HepG2 (cell line): ENCODE data around the gene RPS8. TPM values are rescaled to one million over a fixed set of nuclear protein-coding genes. Genes with fewer than 3 reads are reported as not detected.

ENCODE experiments used
- ARID5B ChIP-seq: IDR thresholded peaks from 2 replicates; pipeline ENCODE4 v1.4.0; 2020; ENCODE audit warnings: mild to moderate bottlenecking, missing genetic modification reagents
- FOSL1 ChIP-seq: sonication (generic); formaldehyde crosslinking; IDR thresholded peaks from 2 replicates; pipeline ENCODE4 v1.9.0; 2021; ENCODE audit warnings: missing genetic modification reagents, borderline replicate concordance
- KLF16 ChIP-seq, 2 experiments: sonication (generic) in 1 of 2; formaldehyde crosslinking in 1 of 2; IDR thresholded peaks; 2 replicates each; pipeline versions ENCODE4 v1.6.1 to v1.8.0; 2016 to 2023; ENCODE audit warnings: missing genetic modification reagents in 2 of 2, missing compliant biosample characterization in 1 of 2
- ZC3H4 ChIP-seq: sonication (generic); formaldehyde crosslinking; IDR thresholded peaks from 2 replicates; pipeline ENCODE4 v1.4.0; 2020; ENCODE audit warnings: missing genetic modification reagents, borderline replicate concordance
- ZNF318 ChIP-seq: sonication (generic); formaldehyde crosslinking; IDR thresholded peaks from 2 replicates; pipeline ENCODE4 v1.4.0; 2020; ENCODE audit warnings: mild to moderate bottlenecking, missing genetic modification reagents
- polyA plus RNA-seq, 8 experiments: library from polyadenylated mRNA; depleted of rRNA in 3 of 8; stranded (reverse) in 7 of 8; unstranded in 1 of 8; fragments of >200 nt; fragmentation: Illumina TruSeq in 4 of 8; extraction: Trizol in 4 of 8; gene quantifications; 2 replicates each; pipeline versions ENCODE4 v1.2.1 to v1.2.3, GENCODE V29; 2011 to 2016; ENCODE audit warnings: low read depth in 4 of 8, missing spikeins in 1 of 8, mixed read lengths in 1 of 8; ENCODE audit not compliant: insufficient read depth in 1 of 8
- total RNA-seq, 5 experiments: library from RNA; depleted of rRNA; stranded (reverse); fragments of >200 nt; fragmentation: Illumina TruSeq; extraction: Trizol; gene quantifications; 2 replicates each; pipeline ENCODE4 v1.2.3, GENCODE V29; 2016; ENCODE audit warnings: low read depth in 1 of 5
- TF ChIP-seq, protein P1 (sequence below): sonication (generic); formaldehyde crosslinking; IDR thresholded peaks from 2 replicates; pipeline ENCODE4 v1.4.0; 2020; ENCODE audit warnings: low read depth, mild to moderate bottlenecking, missing genetic modification reagents
- TF ChIP-seq, protein P2 (sequence below): sonication (generic); formaldehyde crosslinking; IDR thresholded peaks from 2 replicates; pipeline ENCODE4 v1.5.0; 2020; ENCODE audit warnings: missing genetic modification reagents
- TF ChIP-seq, protein P3 (sequence below): sonication (generic); formaldehyde crosslinking; IDR thresholded peaks from 2 replicates; pipeline ENCODE4 v1.4.0; 2020; ENCODE audit warnings: missing genetic modification reagents, borderline replicate concordance

The RPS8 gene
- total and polyA plus RNA-seq, 2 of the 13 experiments (the other 11 are each of a cell fraction or from before 2014, with no cell fraction given): 2,628 to 2,822 TPM

DNA sequence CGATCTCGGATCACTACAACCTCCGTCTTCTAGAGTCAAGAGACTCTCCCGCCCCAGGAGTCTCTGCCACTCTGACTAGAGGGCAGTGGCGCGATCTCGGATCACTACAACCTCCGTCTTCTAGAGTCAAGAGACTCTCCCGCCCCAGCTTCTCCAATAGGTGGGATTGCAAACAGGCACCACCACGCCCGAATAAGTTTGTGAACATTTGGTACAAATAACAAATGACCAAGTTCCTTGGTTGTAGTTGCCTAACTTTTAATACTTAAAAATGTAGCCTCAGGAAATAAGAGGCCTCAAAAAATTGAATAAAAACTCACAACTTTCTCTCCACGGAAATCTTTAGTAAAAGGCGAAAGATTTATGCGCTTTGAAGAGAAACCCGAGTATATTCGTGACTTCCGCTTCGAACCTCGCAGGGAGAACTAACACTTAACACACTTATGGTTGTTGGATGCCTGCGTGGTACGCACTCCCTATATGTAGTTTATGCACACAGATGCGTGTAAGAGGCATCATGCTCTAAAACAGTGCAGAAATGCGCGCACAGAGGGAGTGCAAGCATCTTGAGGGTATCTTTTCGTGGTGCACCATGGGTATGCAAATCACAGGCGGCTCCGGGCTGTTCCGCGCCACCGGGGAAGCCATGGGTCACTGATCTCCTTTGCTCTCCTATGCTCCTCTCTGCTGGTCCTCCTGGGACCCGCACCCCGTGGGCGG is 44.4 kb downstream of the RPS8 start (continued):
- TF ChIP-seq ZNF318 (CRISPR knock-in tag): no peak; the same call in 1 of the 2 replicates
- TF ChIP-seq, protein P1, sequence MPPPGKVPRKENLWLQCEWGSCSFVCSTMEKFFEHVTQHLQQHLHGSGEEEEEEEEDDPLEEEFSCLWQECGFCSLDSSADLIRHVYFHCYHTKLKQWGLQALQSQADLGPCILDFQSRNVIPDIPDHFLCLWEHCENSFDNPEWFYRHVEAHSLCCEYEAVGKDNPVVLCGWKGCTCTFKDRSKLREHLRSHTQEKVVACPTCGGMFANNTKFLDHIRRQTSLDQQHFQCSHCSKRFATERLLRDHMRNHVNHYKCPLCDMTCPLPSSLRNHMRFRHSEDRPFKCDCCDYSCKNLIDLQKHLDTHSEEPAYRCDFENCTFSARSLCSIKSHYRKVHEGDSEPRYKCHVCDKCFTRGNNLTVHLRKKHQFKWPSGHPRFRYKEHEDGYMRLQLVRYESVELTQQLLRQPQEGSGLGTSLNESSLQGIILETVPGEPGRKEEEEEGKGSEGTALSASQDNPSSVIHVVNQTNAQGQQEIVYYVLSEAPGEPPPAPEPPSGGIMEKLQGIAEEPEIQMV (CRISPR knock-in tag): 0 out of 2 replicates have a peak, but pooled peaks have one; percentile 17
- peak in 1 of 2 experiments; percentile 55; a peak in 1 of 4 replicates for TF ChIP-seq KLF16 (CRISPR knock-in tag; IDR thresholded peaks at IDR 0.05)
- TF ChIP-seq ARID5B: peak; percentile 36; the same call in 1 of the 2 replicates
- no peak for TF ChIP-seq FOSL1 (CRISPR knock-in tag)
- TF ChIP-seq ZC3H4: peak; percentile 91
- TF ChIP-seq, protein P2, sequence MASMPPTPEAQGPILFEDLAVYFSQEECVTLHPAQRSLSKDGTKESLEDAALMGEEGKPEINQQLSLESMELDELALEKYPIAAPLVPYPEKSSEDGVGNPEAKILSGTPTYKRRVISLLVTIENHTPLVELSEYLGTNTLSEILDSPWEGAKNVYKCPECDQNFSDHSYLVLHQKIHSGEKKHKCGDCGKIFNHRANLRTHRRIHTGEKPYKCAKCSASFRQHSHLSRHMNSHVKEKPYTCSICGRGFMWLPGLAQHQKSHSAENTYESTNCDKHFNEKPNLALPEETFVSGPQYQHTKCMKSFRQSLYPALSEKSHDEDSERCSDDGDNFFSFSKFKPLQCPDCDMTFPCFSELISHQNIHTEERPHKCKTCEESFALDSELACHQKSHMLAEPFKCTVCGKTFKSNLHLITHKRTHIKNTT (CRISPR knock-in tag): no peak
- TF ChIP-seq, protein P3, sequence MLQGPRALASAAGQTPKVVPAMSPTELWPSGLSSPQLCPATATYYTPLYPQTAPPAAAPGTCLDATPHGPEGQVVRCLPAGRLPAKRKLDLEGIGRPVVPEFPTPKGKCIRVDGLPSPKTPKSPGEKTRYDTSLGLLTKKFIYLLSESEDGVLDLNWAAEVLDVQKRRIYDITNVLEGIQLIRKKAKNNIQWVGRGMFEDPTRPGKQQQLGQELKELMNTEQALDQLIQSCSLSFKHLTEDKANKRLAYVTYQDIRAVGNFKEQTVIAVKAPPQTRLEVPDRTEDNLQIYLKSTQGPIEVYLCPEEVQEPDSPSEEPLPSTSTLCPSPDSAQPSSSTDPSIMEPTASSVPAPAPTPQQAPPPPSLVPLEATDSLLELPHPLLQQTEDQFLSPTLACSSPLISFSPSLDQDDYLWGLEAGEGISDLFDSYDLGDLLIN (CRISPR knock-in tag): no peak; the same call in 1 of the 2 replicates
